Activated gamma-delta T cell (primary cell): ENCODE measurements around the gene OR51A2.
"Not testable (repeated sequence)": the region's sequence is repeated elsewhere in the genome, so short reads cannot be mapped to it uniquely, and the experiment has no call there.

Experiments
- DNase-seq: peaks from one replicate; lab custom pipeline; 2025; lab: John Stamatoyannopoulos, UW
- total RNA-seq, 2 donors: gene quantifications; one replicate each; lab custom pipeline; 2026; lab: John Stamatoyannopoulos, UW

The OR51A2 gene, protein sequence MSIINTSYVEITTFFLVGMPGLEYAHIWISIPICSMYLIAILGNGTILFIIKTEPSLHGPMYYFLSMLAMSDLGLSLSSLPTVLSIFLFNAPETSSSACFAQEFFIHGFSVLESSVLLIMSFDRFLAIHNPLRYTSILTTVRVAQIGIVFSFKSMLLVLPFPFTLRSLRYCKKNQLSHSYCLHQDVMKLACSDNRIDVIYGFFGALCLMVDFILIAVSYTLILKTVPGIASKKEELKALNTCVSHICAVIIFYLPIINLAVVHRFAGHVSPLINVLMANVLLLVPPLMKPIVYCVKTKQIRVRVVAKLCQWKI
- total RNA-seq, result 0 reads per million in 2 donors

DNA sequence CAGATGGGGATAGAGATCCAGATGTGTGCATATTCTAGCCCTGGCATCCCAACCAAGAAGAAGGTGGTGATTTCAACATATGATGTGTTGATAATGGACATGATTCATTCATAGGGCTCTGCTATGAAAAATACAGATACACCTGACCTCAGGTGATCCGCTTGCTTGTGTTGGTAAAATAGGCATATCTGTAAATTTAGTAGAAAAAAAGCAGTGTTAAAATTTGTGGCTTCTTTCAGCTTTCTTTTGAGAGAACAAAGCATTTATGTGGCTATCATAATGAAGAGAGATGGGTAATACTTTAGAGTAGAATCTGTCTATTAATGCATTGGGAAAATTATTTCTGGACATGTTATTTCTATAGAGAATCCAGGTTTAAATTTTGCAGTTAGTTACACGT, at the start of gene OR51A2:
Gene OR51A2, minus strand, starts transcription at position 101 of the 400 bp plus-strand sequence. Its CDS starts 0 bp downstream, at position 101.
- DNase-seq, result not testable (repeated sequence)

DNA sequence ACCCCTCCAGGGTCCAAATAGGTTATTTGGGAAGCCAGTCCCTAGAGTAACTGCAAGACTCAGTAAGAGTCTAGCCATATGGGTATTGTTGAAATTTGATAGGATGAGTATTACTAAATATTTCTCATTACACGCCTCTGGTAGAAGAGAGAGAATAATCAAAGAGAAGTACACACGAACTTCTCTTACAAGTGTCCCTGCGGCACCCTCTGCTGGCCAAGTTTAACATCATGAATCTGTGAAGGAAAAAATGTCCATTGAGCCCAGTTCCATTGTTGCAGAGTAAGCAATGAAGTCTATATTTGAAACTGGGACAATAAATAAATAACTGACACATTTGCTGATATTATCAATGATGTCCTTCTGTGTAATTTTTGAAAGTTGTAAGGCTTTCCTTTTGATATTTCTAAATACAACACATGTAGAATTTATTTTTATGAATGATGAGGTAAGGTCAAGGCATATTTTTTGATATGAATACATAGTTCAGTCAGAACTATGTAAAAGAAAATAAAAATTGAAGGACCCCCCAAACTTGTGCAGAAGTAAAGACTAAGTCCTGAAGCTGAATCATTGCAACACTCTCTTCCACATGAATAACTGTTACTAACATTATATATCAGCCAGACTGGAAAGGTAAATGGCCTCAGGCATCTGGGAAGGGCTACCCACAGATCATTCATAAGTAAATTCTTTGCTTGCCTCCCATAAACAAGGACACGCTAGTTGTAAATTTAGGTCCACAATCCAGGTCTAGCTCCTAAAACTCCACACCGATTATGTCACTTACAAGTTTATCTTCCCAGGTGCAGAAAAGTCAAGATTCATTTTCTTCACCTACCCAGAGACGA, 49.1 kb upstream of the OR51A2 start:
- no peak for DNase-seq

DNA sequence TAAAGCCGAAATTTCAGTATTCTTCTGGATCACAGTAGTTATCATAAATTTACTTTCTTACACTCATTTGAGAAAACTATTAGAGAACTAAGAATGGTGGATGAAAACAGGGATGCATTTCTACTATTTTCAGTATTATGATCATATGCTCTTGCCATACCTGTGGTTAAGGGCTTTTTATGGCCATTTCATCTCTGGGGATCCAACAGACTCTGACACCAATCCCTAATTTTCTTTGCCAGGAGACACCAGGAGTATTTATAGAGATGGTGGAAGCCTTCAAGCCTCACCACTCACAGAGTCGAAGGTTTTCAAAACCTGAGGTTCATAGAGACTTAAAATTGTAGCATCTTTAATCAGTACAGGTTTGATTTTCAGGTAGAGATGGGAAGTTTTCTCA, 39.0 kb upstream of the OR51A2 start, which contains the start of gene OR51L1:
Gene OR51L1, plus strand, starts transcription at position 301 of the 400 bp plus-strand sequence. CDS start 4,132 bp downstream, outside the sequence.
- no peak for DNase-seq

DNA sequence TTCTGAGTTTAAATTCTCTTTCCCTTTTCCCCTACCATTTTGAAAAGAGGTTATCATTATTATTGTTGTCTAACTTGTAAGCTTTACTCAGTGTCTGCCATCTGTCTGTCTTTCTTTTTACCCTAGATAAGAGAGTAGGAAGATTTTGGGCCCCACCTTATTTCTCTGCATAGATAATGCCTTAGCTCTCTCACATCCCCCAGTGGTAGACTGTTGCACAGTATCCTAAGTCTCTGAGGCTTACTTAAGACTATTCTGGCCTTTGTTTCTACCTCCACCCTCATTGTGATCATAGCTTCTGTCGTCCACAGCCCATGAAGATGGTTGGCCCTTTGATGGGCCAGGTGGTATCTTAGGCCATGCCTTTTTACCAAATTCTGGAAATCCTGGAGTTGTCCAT, 35.5 kb upstream of the OR51A2 start:
- DNase-seq, result no peak

DNA sequence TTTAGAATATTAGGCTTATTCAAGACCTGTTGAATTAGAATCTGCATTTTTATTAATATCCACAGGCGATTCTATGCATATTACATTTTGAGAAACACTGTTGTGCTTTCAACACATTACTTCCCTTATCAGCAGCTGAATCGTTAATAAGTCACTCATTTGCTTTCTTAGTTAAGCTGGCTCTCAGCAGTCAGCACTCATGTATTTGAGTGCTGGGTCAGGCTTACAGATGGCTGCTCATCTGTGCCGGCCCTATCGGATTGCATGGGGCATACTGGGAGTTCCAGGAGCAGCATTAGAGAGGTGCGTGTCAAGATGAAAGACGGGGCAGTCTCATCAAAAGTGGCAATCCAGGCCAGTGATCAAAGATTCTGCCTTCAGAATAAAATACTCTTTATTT, 28.3 kb upstream of the OR51A2 start:
- no peak for DNase-seq

DNA sequence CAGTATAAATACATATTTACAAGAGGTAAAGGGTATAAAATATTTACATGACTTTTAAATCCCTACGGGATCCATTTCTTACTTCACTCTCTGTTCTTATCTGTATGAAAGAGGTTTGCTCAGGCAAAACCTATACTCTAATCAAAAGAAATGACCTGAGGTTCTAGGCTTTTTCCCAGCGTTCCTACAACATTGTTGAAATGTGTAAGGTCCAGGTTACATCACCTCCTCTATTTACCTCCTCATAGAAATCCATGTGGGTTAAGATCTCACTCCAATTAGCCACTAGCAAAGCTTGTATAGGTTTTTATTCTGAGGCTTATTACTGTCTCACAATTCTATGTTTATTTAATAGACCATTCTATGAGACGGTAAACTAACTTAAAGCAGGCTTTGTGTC, 27.2 kb upstream of the OR51A2 start:
- no peak for DNase-seq

DNA sequence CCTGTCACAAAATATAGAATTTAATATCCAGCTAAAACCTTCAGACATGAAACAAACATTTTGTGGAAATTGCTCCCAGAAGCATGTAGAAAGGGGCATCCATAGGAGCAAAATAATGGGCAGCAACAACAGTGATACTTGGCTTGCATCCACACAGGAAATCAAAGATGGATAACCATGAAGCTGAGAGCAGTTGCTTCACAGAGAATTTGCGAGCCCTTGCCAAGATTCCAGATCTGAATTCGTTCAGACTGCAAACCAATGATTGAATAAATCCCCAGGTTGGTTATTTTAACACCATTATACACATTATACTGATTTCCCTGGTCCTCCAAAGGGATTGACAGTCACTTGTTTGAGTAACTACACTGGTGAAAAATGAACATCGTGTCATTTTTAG, 23.5 kb upstream of the OR51A2 start:
- no peak for DNase-seq

DNA sequence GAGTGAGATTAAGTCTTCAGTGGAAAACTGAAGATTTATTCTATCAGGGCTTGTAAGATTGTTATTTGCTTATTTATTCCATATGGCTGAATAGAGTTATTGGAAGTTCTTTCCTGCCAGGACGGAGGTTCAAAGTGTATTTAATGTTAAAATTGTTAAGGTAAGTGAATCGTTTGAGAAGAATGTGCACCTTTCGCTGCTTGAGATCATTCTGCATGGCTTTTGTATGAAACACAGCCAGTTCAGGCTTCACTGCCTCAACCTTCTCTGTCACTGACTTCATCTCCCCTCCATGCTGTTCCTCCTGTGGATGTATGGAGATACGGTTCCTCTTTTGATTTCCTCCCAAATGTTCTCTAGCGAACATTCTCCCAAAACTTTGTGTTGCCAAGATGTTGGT, 19.9 kb upstream of the OR51A2 start:
- no peak for DNase-seq

DNA sequence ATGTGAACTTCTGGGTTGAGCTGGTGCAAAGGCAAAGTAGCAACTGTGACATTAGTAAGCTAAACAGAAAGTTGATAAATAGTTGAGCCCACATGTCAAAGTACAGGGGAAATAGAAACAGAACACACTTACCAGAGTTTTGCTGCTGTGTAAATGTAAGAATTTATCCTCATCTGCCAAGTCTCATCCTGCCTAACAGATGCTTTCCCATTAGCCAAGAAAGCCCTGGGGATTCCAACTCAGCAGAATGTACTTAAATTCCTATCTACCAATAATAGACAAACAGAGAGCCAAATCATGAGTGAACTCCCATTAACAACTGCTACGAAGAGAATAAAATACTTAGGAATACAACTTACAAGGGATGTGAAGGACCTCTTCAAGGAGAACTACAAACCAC, 7.3 kb upstream of the OR51A2 start:
- DNase-seq, result no peak

DNA sequence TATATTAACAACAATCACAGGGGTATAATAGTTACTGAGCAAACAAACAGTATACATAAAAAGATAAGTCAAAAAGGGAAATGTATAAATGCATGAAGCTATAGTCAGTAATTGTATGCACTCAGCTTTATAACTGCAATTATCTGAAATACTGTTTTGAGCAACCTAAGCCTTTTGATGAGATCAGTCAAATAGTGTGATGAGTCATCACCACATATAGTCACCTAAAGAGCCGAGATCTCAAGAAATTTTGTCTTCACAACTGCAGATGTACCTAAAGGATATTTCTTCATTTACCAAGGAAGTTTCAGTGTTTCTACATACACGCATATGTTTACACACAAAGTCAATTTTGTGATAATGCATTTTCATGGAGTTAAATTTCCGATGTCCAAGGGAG, 5.4 kb upstream of the OR51A2 start:
- no peak for DNase-seq

DNA sequence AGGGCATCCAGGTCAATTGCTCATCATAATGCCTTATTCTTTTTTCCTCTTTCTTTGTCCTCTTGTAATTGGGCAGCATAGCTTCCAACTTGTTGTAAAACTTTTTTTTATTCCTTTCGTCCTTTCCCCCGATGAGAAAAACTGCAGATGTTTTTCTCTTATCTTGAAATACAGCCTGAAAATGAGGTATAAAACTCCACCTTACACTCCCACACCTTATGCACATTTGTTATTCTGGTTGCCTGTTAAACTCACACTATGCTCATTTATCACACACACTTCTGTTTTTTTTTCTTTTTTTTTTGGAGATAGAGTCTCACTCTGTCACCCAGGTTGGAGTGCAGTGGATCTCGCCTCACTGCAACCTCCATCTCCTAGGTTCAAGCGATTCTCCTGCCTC, 1.9 kb upstream of the OR51A2 start:
- DNase-seq, result no peak

DNA sequence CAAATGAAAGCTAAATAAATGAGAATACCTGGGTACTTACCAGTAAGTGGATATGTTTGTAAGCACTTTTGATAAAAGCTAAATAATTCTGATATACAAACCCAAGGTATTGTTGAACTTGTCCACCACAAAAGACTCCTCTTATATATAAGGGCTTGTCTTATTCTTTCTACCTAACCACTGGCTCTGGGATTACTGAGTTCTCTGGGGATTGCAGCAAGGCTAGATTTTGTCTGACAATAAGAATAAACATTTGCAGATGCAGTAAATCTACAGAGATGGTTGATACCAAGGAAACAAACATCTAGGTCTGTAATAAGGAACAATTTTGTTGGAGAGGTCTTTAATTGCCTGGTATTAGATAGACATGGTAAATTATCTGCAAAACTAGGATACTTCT, 8.0 kb downstream of the OR51A2 start, which contains the start of gene OR51A4:
Gene OR51A4, minus strand, starts transcription at position 101 of the 400 bp plus-strand sequence. CDS start 505 bp downstream, outside the sequence.
- DNase-seq, result no peak

DNA sequence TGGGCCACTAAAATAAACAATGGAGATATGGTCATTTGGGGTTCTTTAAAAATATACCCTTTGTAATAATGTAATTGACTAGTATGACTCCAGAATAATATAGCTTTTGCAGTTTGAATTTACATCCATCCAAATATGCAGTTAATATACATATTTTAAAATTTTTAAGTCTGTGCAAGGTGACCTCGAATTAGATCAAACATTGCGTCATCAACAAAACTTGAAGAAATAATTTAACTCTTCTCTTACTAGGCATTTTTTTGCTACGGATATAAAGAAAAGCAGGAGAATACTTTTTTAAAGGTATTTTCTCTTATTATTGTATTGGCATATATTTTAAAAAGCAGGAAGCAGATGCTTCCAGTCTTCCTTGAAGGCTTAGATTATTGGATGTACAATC, 18.8 kb downstream of the OR51A2 start:
- no peak for DNase-seq

DNA sequence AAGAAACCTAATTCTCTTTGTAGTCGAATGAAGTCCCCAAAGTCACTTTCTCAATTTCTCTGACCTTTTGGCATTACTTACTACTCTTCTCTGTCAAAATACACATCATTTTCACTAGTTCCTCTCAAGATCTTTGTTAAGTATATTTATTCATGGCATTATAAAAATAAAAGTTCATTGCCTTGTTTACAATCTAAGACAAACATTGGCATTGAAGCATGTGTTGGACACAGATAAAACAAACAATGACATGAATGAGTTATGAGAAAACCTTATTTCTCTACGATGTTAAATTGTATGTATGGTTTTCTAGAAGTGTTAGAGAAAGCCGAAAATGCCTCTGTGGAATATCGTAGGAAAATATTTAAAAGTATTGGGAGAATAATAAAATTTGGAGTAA, 22.8 kb downstream of the OR51A2 start:
- DNase-seq, result no peak

DNA sequence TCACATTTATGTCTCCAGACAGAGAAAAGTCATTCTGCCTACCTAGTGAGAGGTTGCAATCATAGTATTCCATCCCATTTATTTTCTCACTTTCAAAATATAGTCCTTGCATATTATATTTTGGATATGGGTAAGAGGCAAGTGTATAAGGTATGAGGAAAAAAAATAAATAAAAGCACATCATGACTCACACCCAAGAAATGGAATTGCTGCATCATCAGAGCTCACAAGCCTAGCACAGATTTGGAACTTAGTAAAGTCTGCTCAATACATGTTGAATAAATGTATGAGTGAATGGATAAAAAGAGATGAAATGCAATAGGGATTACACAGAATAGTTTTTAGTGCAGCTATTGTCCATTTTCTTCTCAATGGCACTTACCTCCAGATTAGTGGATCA, 28.9 kb downstream of the OR51A2 start:
- no peak for DNase-seq

DNA sequence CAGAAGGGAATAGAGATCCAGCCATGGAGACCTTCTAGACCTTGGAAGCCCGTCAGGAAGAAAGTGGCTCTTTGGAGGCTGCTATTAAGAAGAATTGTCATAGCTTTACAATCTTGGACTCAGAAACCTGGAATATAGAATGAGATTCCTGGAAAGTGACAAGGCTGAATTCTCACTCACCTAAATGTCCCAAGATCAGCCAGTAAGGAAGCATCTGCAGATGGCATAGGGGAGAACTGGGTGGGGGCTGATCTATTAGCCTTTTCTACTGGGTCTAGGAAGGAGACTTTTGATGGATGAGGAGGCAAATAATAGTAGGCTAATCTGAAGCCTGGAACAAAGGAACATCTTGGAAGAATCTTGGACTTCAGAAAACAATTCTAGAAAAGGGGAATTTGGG, 31.3 kb downstream of the OR51A2 start, which contains the start of gene OR51G1:
Gene OR51G1, minus strand, starts transcription at position 101 of the 400 bp plus-strand sequence. Its CDS starts 0 bp downstream, at position 101.
- DNase-seq, result no peak

DNA sequence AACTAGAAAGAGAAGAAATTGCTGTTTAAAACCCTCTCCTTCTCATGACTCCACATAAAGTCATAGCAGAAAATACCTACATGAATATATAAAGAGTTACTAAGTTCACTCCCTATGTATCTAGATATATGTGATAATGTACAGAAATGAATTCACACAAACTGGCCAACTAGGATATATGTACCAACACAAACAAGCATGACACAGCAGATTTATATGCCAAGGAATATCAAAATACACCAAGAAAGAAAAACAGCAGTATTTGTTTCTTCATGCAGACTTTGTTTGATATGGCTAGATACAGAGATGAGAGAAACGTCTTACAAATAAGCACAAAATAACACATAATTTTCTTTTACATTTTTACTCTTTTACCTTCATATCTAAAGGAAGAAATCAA, 33.2 kb downstream of the OR51A2 start:
- no peak for DNase-seq

DNA sequence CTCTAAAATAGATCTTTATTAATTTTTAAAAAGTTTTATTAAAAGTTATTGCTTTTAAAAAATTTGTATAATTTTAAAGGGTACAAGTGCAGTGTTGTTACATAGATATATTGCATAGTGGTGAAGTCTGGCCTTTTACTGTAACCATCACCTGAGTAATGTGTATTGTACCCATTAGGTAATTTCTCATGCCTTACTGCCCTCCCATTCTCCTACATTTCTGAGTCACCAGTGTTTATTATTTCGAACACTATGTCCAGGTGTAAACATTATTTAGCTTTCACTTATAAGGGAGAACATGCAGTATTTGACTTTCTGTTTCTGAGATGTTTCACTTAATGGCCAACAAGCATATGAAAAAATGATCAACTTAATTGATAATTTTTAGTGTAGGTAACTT, 33.7 kb downstream of the OR51A2 start:
- no peak for DNase-seq

DNA sequence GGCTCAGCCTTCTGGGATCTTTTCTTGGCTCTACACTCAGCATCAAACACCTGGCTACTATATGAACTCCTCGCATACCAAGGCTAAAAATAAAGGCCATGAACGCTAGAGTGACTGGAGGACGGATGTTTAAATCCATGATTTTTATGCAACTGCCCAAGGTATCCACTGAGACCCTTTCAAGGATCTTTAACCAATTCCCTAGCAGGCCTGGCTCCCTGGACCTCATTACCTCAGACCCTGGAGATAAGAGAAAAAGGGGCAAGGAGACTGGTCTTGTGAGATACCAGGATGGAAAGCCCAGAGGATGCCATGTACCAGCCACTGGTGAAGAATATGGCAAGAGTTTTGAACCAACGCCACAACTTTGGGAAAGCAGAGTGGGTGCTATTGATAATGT, 36.3 kb downstream of the OR51A2 start, which contains the start of gene OR51G2:
Gene OR51G2, minus strand, starts transcription at position 101 of the 400 bp plus-strand sequence. CDS start 3,687 bp downstream, outside the sequence.
- no peak for DNase-seq

DNA sequence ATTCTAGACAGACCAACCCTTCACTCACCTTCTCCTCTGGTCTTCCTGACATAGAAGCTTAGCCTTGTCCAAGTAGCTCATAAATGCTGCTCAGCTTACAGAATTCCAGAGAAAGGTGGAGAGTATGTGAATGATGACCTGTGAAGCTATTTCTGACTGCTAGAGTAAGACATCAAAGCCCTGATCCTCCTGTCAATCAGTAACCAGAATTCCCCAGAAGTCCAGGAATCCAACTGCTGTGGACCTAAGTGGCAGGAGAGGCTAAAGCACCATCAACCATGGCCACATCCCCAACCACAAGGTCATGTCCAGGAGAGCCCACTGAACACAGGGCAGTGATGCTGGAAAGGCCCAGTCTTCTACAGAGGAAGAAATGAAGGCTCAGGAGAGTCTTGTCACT, 38.9 kb downstream of the OR51A2 start:
- no peak for DNase-seq
